ENCODE results near the gene TENT4A. TPM values are rescaled to one million over a fixed set of nuclear protein-coding genes. Genes with fewer than 3 reads are reported as not detected.
A peak's percentile ranks its signal among the peaks of the same experiment; 100 is the strongest.

The TENT4A gene
- total RNA-seq, 4 donors from 2014 or later = 8.0 to 30.7 (median 17.9) TPM

GRCh38 chr5:6684075-6684474, 29.2 kb upstream of the TENT4A start:
- peaks cover 0 to 24% (median 0%) of the 10 kb centered on the region in 4 donors for H3K27me3 ChIP-seq
- H3K27ac ChIP-seq = no peak overlapping the region
- TF ChIP-seq POLR2A (IDR thresholded peaks at IDR 0.05) (no peak), CTCF (IDR thresholded peaks at IDR 0.05) (no peak)
- intact Hi-C loops (cut with DNase I) = no loop called here
- no peak overlapping the region for H3K4me3 ChIP-seq
- no peaks in the 10 kb centered on the region for H3K9me3 ChIP-seq
- no peak for DNase-seq
- no peaks in the 10 kb centered on the region for H3K36me3 ChIP-seq
- peaks cover 0 to 5% (median 0%) of the 10 kb centered on the region in 3 donors for H3K4me1 ChIP-seq
- 79 to 82% methylated on average over 4 of the region's 4 CpGs for WGBS, 2 donors

DNA sequence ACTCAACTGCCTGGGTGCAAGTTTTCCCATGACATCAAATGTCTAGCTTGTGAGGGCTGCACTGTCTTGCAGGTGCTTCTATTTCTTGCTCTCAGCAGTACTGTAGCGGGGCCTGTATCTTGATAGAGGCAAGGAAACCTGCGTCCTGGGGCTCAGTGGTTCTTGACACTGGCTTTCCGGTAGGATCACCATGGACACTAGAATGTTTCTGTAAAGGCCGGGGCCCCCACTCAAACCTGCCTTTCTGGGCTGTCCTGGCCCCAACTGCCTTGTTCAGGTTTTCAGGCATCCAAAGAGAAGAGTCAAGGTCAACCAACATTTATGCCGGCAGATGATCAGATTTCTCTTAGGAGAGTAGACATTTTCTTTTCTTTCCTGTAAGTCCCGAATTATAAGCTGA, 26.7 kb upstream of the TENT4A start:
- no peak overlapping the region for H3K27ac ChIP-seq
- no peaks in the 10 kb centered on the region for H3K9me3 ChIP-seq
- no peaks in the 10 kb centered on the region for H3K36me3 ChIP-seq
- no peak for DNase-seq
- H3K4me1 ChIP-seq = peaks cover 0 to 5% (median 0%) of the 10 kb centered on the region in 3 donors
- intact Hi-C loops (cut with DNase I) = no loop called here
- WGBS, 2 donors = 47 to 59% methylated on average over 5 to 6 of the region's 6 CpGs
- H3K4me3 ChIP-seq = no peak overlapping the region
- TF ChIP-seq POLR2A (IDR thresholded peaks at IDR 0.05) (no peak), CTCF (IDR thresholded peaks at IDR 0.05) (no peak)
- peaks cover 0 to 27% (median 0%) of the 10 kb centered on the region in 4 donors for H3K27me3 ChIP-seq

- 3 to 5% methylated on average over 22 of the region's 22 CpGs for WGBS, 2 donors
- peaks cover 0 to 5% (median 0%) of the 10 kb centered on the region in 3 donors for H3K4me1 ChIP-seq
- H3K9me3 ChIP-seq = no peaks in the 10 kb centered on the region
- DNase-seq = no peak
- H3K4me3 ChIP-seq = peak overlapping the region in 2 of 4 donors; percentile 14 to 43
- intact Hi-C loops (cut with DNase I) = no loop called here
- peaks cover 0 to 26% (median 0%) of the 10 kb centered on the region in 4 donors for H3K27me3 ChIP-seq
- H3K36me3 ChIP-seq = no peaks in the 10 kb centered on the region
- TF ChIP-seq CTCF (IDR thresholded peaks at IDR 0.05) (no peak), POLR2A (IDR thresholded peaks at IDR 0.05) (no peak)
- H3K27ac ChIP-seq = no peak overlapping the region
Measured at GRCh38 chr5:6686915-6687409, 26.3 kb upstream of the TENT4A start.

GRCh38 chr5:6687505-6687904, 25.7 kb upstream of the TENT4A start:
- 67 to 76% methylated on average over 9 of the region's 9 CpGs for WGBS, 2 donors
- TF ChIP-seq CTCF (IDR thresholded peaks at IDR 0.05) (no peak), POLR2A (IDR thresholded peaks at IDR 0.05) (no peak)
- Histone ChIP-seq H3K4me1 (peaks cover 0 to 5% (median 0%) of the 10 kb centered on the region in 3 donors), H3K9me3 (no peaks in the 10 kb centered on the region), H3K36me3 (no peaks in the 10 kb centered on the region), H3K4me3 (no peak overlapping the region), H3K27me3 (peaks cover 0 to 27% (median 0%) of the 10 kb centered on the region in 4 donors), H3K27ac (no peak overlapping the region)
- intact Hi-C loops (cut with DNase I) = no loop called here
- no peak for DNase-seq

- no peak for TF ChIP-seq CTCF (IDR thresholded peaks at IDR 0.05)
- no peak for TF ChIP-seq POLR2A (IDR thresholded peaks at IDR 0.05)
- Histone ChIP-seq H3K27me3 (peaks cover 0 to 14% (median 0%) of the 10 kb centered on the region in 4 donors), H3K4me1 (no peaks in the 10 kb centered on the region), H3K9me3 (no peaks in the 10 kb centered on the region), H3K27ac (no peak overlapping the region), H3K4me3 (no peak overlapping the region), H3K36me3 (no peaks in the 10 kb centered on the region)
- 33 to 57% methylated on average over 1 of the region's 1 CpG for WGBS, 2 donors
- intact Hi-C loops (cut with DNase I) = no loop called here
- no peak for DNase-seq
Measured at GRCh38 chr5:6692906-6693305, 20.3 kb upstream of the TENT4A start.

All from esophagus squamous epithelium (tissue), 5 donors.